ENCODE data around the gene CAMTA1. TPM values are rescaled to one million over a fixed set of nuclear protein-coding genes. Genes with fewer than 3 reads are reported as not detected.

The CAMTA1 gene
- total and polyA plus RNA-seq, 2 experiments from 2014 or later = 89.0 to 145 TPM

DNA sequence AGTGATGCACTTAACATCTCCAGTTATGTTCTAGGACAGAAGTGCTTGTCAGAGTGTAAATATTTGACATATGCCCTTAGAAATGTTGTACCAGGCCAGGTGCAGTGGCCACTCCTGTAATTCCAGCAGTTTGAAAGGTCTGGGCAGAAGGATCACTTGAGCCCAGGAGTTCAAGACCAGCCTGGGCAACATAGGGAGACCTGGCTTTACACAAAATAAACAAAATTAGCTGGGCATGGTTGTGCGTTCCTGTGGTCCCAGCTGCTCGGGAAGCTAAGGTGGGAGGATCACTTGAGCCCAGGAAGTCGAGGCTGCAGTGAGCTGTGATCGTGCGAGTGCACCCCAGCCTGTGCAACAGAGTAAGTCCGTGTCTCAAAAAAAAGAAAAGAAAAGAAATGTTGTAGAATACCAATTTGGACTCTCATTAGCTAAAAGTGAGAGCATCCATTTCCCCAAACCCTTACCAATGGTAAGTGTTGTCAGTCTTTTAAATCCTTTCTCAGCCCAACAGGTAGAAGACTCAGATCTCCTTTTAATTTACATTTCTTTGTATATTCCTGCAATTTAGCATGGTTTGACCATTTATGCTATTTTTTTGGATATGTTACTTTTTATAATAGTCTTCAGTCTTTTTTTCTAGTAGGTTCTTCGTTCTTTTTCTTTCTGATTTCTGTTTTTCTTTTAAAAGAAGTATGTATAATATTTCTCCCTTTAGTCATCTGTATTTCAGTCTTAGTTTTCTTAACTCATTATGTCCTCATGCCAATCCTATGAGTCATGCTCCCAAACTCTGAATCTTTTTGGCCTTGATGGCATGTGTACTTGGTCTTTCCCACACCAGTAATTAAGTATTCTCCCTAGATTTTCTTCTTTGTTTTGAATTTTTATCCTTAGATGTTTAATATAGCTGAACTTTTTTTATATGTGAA, 74.4 kb downstream of the CAMTA1 start:
- peak overlapping the region; percentile 62 for H3K27ac ChIP-seq
- WGBS (ENCODE audit: low lambda C conversion rate, missing lambda C conversion rate) = 82% methylated on average over 7 of the region's 7 CpGs

DNA sequence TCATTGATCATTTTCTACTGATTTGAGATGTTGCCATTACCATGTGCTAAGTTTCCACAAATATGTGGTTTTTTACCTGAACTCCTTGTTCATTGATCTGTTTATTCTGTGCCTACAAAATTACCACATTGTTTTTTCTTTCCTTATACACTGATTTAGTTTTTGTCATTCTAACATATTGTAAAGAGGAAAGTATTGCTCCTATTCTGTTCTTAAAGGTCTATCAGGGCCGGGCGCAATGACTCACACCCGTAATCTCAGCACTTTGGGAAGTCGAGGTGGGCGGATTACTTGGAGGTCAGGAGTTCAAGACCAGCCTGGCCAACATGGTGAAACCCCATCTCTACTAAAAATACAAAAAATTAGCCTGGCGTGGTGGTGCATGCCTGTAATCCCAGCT, 75.1 kb downstream of the CAMTA1 start:
- H3K4me2 ChIP-seq = no peak overlapping the region
- H3K4me3 ChIP-seq = no peak overlapping the region
- peaks cover 38% of the 10 kb centered on the region for H3K79me2 ChIP-seq
- no peaks in the 10 kb centered on the region for H3K9me3 ChIP-seq (ENCODE audit: low read depth)
- WGBS (ENCODE audit: low lambda C conversion rate, missing lambda C conversion rate) = 89% methylated on average over 6 of the region's 6 CpGs
- no peaks in the 10 kb centered on the region for H3K27me3 ChIP-seq
- no peak for DNase-seq (ENCODE audit: low spot score)
- no peak overlapping the region for H2AFZ ChIP-seq
- H3K4me1 ChIP-seq (ENCODE audit: insufficient read depth) = peaks cover 8% of the 10 kb centered on the region
- no peak for TF ChIP-seq EZH2 (IDR thresholded peaks at IDR 0.05; ENCODE audit: borderline replicate concordance)
- TF ChIP-seq EZH2phosphoT487 (IDR thresholded peaks at IDR 0.05; ENCODE audit: low read depth, severe bottlenecking, unreplicated experiment) = no peak
- TF ChIP-seq, protein P1, sequence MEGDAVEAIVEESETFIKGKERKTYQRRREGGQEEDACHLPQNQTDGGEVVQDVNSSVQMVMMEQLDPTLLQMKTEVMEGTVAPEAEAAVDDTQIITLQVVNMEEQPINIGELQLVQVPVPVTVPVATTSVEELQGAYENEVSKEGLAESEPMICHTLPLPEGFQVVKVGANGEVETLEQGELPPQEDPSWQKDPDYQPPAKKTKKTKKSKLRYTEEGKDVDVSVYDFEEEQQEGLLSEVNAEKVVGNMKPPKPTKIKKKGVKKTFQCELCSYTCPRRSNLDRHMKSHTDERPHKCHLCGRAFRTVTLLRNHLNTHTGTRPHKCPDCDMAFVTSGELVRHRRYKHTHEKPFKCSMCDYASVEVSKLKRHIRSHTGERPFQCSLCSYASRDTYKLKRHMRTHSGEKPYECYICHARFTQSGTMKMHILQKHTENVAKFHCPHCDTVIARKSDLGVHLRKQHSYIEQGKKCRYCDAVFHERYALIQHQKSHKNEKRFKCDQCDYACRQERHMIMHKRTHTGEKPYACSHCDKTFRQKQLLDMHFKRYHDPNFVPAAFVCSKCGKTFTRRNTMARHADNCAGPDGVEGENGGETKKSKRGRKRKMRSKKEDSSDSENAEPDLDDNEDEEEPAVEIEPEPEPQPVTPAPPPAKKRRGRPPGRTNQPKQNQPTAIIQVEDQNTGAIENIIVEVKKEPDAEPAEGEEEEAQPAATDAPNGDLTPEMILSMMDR (IDR thresholded peaks at IDR 0.05; ENCODE audit: poor library complexity) = no peak
- H3K9me2 ChIP-seq (replicated peaks; ENCODE audit: insufficient read depth) = no peaks in the 10 kb centered on the region
- no peaks in the 10 kb centered on the region for H4K20me1 ChIP-seq (ENCODE audit: insufficient read depth, poor library complexity, severe bottlenecking)
- peak overlapping the region; percentile 12 for H3K27ac ChIP-seq
- no peaks in the 10 kb centered on the region for H3K36me3 ChIP-seq (replicated peaks; ENCODE audit: insufficient read depth, low read depth)

More for the DNA sequence above, 74.4 kb downstream of the CAMTA1 start:
- TF ChIP-seq, protein P1 (IDR thresholded peaks at IDR 0.05; ENCODE audit: poor library complexity) = no peak
- TF ChIP-seq EZH2 (IDR thresholded peaks at IDR 0.05; ENCODE audit: borderline replicate concordance) = no peak
- Histone ChIP-seq H3K27me3 (no peaks in the 10 kb centered on the region), H3K9me2 (replicated peaks; ENCODE audit: insufficient read depth) (no peaks in the 10 kb centered on the region), H3K9me3 (ENCODE audit: low read depth) (no peaks in the 10 kb centered on the region), H3K79me2 (peaks cover 36% of the 10 kb centered on the region), H2AFZ (no peak overlapping the region), H4K20me1 (ENCODE audit: insufficient read depth, poor library complexity, severe bottlenecking) (no peaks in the 10 kb centered on the region), H3K36me3 (replicated peaks; ENCODE audit: insufficient read depth, low read depth) (no peaks in the 10 kb centered on the region), H3K4me2 (peak overlapping the region; percentile 30), H3K4me3 (no peak overlapping the region), H3K4me1 (ENCODE audit: insufficient read depth) (peaks cover 8% of the 10 kb centered on the region)
- DNase-seq (ENCODE audit: low spot score) = peak; percentile 40

DNA sequence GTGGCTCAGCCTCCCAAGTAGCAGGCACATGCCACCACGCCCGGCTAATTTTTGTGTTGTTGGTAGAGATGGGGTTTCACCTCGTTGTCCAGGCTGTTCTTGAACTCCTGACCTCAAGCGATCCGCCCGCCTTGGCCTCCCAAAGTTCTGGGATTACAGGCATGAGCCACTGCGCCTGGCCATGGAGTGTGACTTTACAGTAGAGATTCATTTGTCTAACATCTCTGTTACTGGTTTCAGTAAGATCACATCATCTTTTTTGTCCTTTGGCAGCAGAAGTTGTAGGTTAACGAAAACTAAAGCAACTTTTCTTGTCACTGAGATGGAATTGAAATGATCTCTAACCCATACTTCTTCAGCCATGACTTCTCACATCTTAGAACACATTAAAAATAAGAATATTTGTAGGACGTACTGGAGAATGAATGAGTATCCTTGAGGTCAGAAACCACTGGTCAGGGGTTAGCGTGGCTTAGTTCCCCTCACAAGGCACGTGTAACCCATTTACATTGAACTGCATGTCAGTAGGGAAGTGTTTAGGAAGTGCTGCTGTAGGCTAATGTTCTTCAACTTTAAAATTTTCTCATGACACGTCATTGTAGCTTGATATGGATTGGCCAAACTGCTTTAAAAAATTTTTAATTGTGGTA, 75.9 kb downstream of the CAMTA1 start:
- no peak for TF ChIP-seq EZH2 (IDR thresholded peaks at IDR 0.05; ENCODE audit: borderline replicate concordance)
- TF ChIP-seq EZH2phosphoT487 (IDR thresholded peaks at IDR 0.05; ENCODE audit: low read depth, severe bottlenecking, unreplicated experiment) = no peak
- TF ChIP-seq, protein P1 (IDR thresholded peaks at IDR 0.05; ENCODE audit: poor library complexity) = no peak
- WGBS (ENCODE audit: low lambda C conversion rate, missing lambda C conversion rate) = 97% methylated on average over 12 of the region's 12 CpGs
- no peak for DNase-seq (ENCODE audit: low spot score)
- H4K20me1 ChIP-seq (ENCODE audit: insufficient read depth, poor library complexity, severe bottlenecking) = no peaks in the 10 kb centered on the region
- no peaks in the 10 kb centered on the region for H3K36me3 ChIP-seq (replicated peaks; ENCODE audit: insufficient read depth, low read depth)
- peaks cover 38% of the 10 kb centered on the region for H3K79me2 ChIP-seq
- H3K27me3 ChIP-seq = no peaks in the 10 kb centered on the region
- no peak overlapping the region for H2AFZ ChIP-seq
- no peak overlapping the region for H3K4me2 ChIP-seq
- H3K27ac ChIP-seq = no peak overlapping the region
- no peak overlapping the region for H3K4me3 ChIP-seq
- H3K4me1 ChIP-seq (ENCODE audit: insufficient read depth) = peaks cover 8% of the 10 kb centered on the region
- H3K9me2 ChIP-seq (replicated peaks; ENCODE audit: insufficient read depth) = no peaks in the 10 kb centered on the region
- H3K9me3 ChIP-seq (ENCODE audit: low read depth) = no peaks in the 10 kb centered on the region

Data from hepatocyte (in vitro differentiated cells).